Suppressor macrophage treated with lipopolysaccharide for 1 hour (primary cell): ENCODE data around the gene GALNT16.
"Not testable (repeated sequence)": the region's sequence is repeated elsewhere in the genome, so short reads cannot be mapped to it uniquely, and the experiment has no call there.

Experiments
- DNase-seq, 3 donors: peaks; one replicate each; pipeline ENCODE4 v3.0.0-alpha.2; 2020 to 2022

Gene GALNT16

DNA sequence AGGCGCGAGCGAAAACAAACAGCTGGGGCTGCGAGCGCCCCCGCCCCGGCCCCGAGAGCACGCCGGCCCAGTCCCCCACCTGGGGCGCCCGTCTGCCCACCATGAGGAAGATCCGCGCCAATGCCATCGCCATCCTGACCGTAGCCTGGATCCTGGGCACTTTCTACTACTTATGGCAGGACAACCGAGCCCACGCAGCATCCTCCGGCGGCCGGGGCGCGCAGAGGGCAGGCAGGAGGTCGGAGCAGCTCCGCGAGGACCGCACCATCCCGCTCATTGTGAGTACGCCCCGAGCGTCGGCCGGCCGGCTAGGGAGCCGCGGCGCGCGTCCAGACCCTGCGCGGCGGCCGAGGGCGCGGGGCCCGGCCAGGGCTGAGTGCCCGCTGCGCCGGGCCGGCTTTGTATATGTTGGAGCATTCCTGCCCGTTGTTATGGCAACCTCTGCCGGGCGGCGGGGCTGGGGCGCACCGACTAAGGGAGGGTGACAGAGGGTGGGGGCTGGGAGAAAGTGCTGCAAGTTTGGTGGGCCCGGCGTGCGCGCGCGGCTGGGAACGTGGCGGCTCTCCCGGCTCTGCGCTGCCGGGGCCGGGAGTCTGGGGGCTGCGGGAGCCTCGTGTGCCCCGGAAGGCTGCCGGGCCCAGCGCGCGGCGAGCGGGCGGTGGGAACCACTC lies 367 bp downstream of the GALNT16 start:
- DNase-seq: peak in 1 of 3 donors; percentile 30

DNA sequence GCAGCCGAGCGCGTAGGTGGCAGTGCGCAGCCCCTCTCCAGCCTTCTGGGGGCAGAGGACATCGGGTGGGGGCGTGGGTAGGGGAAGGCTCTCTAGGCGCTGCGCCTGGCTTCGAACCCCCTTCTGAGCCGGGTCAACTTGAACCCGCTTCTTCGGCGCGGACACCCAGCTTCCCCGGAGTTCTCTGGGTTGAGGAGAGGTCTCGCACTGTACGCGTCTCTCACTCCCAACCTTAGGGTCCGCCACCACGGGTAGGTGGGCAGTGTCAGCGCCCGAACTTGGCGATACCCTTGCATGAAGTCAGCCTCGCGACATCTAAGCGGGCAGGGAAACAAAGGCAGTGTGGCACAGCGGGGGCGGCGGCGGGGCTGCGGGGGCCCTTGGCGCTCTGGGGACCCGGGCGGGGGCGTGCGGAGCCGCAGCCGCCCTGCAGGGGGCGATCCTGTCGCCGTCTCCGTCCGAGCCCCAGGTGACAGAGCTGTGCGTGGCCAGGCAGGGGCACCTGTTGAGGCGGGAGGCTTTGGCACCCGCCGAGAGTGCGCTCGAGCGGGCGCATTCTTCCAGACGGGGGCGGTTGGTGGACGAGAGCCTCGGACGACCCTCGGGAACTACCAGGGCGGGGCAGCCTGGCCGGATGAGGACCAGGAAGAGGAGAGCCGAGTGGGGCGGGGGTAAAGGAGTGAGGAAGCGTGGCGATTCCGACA lies 1.1 kb downstream of the GALNT16 start:
- peak in 2 of 3 donors; percentile 13 to 43 for DNase-seq

DNA sequence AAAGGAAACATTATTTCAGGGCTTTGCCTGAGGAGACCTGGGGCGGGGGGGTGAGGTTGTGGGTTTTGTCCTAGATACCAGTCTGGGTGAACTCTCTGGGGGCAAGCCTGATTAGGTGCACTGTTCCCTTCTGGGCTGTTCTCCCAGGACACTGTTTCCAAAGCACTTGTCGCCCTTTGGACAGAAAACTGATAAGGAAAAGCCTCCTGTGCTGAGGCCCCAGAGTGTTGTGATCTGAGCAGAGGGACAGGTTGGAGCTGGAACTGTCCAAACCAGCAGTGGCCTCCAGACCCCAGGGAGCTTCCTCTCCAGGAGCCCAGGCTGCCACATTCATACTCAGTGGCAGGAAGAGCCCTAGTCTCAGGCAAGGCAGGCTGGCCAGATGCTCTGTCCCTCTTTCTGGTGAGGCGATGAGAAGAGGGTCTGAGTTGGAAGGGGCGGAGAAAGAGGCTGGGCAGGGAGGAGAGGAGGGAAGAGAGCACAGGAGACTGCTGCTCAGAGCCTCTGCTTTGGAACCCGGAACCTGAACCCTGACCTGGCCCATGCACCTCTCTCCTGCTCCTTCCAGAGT lies 1.9 kb downstream of the GALNT16 start:
- DNase-seq: no peak

DNA sequence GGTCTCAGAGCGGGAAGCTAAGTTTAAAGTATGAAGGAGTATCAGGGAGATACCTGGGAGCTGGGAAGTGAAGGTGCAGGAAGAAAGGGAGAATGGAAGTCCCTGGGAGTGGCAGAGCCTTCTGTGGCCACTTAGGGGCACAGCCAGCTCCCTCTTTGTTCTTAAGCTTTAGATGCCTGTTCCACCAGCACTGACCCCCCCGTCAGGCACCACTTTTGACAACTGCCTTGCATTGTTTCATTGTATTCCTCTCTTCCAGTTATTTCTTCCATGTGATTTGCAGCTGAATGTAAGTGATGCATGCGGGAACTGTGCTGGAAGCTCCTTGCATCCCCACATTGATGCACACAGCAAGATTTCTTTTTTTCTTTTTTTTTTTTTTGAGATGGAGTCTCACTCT lies 2.6 kb downstream of the GALNT16 start:
- no peak for DNase-seq

DNA sequence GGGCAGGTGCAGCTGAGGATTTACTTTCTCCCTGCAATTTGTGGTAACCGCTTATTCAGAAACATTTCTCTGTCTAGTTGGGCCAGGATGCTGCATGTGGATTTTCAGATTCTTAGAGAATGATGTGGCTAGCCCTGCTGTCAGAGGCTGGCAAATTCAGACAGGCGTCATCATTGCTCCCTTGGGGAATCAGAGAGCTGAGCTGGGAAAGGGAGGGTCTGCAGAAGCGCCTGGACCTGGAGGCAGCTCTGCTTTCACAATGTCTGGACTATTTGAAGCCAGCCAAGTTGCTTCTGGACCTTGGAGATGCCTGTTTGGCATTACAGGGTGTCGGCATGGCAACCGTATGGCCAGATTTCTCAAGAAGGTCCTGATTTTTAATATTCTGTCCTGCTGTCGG lies 3.4 kb downstream of the GALNT16 start:
- no peak for DNase-seq

- no peak for DNase-seq
Measured at GRCh38 chr14:69263771-69264170, 3.8 kb downstream of the GALNT16 start.

GRCh38 chr14:69266572-69267345 lies 6.8 kb downstream of the GALNT16 start:
- DNase-seq: no peak

DNA sequence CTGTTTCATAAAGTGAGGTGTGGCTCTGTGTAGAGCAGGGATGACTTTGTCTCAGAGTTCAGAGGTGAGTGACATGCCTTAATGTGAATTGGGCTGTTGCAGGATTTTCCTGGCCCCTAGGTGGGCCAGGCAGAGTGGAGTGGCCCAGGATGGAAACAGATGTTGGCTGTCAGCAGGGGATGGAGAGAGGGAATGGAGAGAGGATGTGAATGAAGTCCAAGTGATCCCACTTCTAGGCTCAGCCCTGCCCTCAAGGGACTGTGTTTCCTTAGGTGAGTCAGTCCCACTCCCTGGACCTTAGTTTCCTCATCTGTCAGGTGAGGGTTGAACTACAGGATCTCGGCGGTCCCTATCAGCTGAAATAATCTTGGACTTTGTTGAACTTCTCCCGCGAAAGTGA lies 7.5 kb downstream of the GALNT16 start:
- DNase-seq: no peak

DNA sequence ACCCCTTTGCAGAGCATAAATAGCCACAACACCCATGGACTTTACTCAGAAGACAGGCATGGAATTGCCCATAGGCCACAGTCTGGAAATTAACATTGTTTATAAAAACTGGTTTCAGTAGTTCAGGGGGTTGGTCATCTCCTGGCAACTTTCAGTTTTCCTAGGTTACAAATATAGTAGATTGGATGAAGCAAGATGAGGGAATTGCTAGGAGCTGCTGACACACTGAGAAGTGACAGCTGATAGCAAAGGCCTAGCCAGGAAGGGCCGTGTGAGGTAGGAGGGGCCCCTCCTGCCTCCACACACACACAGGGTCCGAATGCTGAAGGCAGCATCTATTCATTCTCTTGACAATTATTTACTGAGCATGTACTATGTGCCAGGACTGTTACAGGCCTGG lies 8.3 kb downstream of the GALNT16 start:
- DNase-seq: no peak

- no peak for DNase-seq
Measured at GRCh38 chr14:69268763-69269162, 8.8 kb downstream of the GALNT16 start.

- no peak for DNase-seq
Measured at GRCh38 chr14:69269381-69269780, 9.4 kb downstream of the GALNT16 start.

DNA sequence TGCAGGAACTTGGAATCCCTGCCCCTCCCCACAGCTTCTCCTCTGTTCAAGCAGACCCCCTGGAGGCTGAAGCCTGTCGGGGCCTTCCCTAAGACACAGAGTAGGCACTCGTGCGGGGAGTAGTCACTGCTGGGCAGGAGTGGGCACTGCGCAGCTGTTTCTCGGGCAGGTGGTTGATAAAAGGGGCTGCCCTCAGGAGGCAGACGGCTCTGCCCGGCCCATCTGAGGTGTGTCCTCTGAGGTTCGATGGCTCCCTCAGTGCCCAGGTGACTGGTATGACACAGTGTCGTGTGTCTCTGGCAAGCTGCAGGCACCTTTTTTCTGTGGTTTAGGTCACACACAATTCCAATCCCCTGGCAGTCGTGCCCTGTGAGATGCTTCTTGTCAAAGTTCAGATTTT lies 10.1 kb downstream of the GALNT16 start:
- DNase-seq: no peak

GRCh38 chr14:69270795-69271708 lies 11.1 kb downstream of the GALNT16 start:
- DNase-seq: no peak

GRCh38 chr14:69274321-69274720 lies 14.4 kb downstream of the GALNT16 start:
- DNase-seq: no peak

DNA sequence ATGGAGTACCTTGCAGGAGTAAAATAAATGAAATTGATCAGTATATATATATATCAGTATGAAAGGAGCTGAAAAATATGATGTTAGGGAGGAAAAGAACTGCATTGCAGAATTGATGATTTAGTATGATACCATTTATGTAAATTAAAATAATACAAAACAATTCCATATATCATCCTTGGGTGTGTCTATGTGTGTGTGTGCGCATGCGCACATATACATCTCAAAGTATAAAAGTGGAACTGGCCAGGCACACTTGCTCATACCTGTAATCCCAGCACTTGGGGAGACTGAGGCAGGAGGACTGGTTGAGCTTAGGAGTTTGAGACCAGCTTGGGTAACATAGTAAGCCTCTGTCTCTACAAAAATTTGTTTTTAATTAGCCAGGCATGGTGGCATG lies 15.4 kb downstream of the GALNT16 start:
- no peak for DNase-seq

GRCh38 chr14:69277356-69277755 lies 17.4 kb downstream of the GALNT16 start:
- DNase-seq: not testable (repeated sequence)

- DNase-seq: no peak
Measured at GRCh38 chr14:69280746-69281291, 20.9 kb downstream of the GALNT16 start.

DNA sequence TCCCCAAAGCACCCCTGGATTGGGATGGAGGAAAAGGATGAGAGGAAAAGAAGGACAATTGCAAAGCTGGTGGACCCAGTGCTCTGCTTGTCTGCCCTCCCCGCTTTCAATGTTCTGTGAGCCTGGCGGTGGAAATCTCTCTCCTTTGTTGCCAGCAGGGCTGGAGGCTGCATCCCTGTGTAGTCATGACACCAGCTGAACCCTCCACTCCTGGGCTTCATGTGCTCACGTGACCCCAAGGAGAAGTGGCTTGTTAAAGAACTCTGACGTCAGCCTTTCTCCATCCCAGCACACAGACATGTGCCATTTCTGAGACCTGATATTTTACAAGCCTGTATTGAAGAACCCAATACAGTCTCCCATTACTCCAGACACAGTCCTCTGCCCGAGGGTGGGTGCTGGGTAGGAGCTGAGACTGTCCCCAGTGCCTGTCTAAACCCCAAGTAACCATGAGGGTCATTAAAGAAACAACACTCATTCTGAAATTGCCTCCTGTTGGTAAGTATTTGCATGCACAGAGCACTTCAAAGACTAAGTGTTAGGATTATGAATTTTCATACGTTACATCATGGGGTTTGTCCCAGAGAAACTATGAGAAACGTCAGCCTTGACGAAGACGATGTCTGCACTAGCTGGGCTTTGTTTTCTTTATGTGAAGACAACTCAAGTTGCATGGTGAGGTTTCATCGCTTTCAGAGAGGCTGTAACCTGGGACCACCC lies 21.7 kb downstream of the GALNT16 start:
- peak in 1 of 3 donors; percentile 14 for DNase-seq

- no peak for DNase-seq
Measured at GRCh38 chr14:69282448-69282847, 22.5 kb downstream of the GALNT16 start.

DNA sequence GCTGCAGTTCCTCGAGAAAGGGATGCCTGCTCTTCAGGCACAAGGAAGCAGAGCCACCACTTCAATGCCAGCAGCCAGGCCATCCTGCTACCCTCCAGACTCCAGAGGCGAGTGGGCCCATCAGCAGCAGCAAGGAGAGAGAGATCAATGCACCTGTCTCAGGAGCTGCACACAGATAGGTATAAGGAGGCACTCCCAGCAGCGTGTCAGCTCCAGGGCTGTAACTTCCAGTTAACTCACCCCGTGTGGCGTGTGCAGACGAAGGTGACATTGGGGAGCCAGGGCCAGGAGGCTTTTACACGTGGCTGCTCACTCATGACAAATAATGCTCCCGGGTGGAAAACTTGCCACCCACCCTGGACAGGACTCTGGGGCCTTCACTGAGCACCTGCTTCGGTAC lies 24.2 kb downstream of the GALNT16 start:
- DNase-seq: no peak

GRCh38 chr14:69285661-69286255 lies 25.8 kb downstream of the GALNT16 start:
- no peak for DNase-seq
